NCI-H2196 treated with DMSO at 0.1 percent for 48 hours (cell line): Measurements from ENCODE around the gene IGFBP1.
A peak's percentile ranks its signal among the peaks of the same experiment; 100 is the strongest.
"Not testable (repeated sequence)": the region's sequence is repeated elsewhere in the genome, so short reads cannot be mapped to it uniquely, and the experiment has no call there.

Source experiments
- DNase-seq: peaks from one replicate; lab custom pipeline; 2025; ENCODE audit not compliant: unreplicated experiment; lab: John Stamatoyannopoulos, UW

Gene IGFBP1

DNA sequence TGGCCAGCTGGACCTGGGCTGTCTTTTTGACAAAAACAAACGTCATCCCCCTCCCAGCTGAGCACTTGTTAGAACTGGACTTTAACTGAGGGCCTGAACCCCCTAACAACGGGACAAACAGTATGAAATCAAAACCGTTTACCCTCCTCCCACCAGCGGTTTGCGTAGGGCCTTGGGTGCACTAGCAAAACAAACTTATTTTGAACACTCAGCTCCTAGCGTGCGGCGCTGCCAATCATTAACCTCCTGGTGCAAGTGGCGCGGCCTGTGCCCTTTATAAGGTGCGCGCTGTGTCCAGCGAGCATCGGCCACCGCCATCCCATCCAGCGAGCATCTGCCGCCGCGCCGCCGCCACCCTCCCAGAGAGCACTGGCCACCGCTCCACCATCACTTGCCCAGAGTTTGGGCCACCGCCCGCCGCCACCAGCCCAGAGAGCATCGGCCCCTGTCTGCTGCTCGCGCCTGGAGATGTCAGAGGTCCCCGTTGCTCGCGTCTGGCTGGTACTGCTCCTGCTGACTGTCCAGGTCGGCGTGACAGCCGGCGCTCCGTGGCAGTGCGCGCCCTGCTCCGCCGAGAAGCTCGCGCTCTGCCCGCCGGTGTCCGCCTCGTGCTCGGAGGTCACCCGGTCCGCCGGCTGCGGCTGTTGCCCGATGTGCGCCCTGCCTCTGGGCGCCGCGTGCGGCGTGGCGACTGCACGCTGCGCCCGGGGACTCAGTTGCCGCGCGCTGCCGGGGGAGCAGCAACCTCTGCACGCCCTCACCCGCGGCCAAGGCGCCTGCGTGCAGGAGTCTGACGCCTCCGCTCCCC lies at the start of gene IGFBP1:
TSS of gene IGFBP1 (plus strand) at position 304 of the 808 bp plus-strand sequence. CDS start at position 469, 165 bp downstream.
- DNase-seq = no peak

DNA sequence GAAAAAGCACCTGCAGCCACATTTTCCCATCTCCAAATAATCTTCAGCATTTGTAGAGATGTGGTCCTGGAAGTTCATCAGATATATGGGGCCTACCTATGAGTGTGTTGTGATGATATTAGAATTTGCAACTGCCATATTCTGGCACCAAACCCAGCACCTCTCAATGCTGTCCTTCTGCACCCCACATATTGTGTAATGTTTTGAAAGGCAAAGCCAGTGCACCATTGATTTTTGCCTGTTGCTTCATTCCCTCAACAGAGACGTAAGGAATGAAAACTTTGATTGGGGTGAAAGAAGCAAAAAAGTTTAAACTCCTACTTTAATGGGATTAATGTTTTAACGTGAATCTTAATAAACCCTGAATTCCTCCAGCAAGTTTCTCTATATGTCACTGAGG lies 49.4 kb upstream of the IGFBP1 start:
- DNase-seq = not testable (repeated sequence)

DNA sequence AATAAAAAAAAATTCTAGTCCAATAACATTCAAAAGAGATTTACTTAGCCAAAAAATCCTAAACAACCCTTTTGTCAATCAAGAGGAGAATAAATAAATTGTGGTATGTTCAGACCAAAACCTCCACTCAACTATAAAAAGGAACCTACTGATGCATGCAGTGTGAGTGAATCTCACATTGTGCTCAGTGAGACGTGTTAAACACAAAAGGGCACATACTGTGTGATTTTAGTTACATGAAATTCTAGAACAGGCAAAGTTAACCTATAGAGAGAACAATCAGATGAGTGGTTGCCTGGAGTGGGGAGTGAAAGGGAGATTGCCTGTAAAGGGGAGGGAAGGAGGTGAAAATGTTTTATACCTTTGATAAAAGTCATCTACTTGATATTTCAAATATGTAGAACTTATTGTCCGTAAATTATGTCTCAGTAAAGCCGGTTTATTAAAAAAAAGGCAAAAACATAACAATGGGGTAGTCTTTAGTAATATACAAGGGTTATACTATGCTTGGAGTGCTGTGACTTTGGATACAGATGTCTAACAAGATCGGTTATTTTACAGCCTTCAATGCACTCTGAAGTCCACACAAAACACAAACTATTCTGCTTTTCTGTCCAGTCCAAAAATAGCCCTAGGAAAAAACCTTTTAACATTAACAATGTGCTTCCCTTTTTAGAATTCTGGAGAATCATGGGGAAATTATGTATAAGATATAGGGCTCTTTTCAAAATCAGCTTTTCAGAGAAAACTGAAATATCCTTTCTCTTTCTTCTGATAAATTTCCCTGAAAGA lies 46.2 kb upstream of the IGFBP1 start:
- DNase-seq = not testable (repeated sequence)

DNA sequence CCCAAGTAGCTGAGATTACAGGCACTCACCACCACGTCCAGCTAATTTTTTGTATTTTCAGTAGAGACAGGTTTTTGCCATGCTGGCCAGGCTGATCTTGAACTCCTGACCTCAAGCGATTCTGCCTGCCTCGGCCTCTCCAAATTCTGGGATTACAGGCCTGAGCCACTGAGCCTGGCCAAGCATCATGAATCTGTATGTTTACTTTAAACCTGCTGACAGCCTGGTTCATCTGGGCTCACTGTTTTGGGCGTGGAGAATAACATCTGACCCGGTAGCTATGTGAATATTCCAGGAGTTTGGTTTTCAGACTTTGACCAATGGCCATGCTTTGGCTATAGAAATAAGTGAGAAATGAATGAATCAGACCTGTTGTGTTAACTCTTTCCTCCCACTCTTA lies 41.8 kb upstream of the IGFBP1 start:
- DNase-seq = not testable (repeated sequence)

DNA sequence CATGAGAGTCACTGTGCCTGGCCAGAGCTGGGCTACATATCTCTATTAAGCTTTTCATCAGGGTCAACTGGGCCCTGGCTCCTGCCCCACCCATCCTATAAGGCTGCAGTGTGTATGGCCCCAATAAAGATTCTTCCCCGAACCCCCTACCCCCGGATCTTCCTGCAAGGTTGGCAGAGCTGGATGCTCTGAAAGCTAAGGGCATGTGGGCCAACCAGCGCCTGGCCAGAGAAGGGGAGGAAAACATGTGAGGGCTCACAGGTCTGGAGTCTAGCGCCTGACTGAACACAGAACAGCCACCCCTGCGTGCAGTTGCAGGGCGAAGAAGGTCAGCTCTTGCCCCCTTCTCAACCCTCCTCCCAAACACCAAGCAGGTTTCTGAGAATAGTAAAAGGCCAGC lies 39.6 kb upstream of the IGFBP1 start:
- not testable (repeated sequence) for DNase-seq

DNA sequence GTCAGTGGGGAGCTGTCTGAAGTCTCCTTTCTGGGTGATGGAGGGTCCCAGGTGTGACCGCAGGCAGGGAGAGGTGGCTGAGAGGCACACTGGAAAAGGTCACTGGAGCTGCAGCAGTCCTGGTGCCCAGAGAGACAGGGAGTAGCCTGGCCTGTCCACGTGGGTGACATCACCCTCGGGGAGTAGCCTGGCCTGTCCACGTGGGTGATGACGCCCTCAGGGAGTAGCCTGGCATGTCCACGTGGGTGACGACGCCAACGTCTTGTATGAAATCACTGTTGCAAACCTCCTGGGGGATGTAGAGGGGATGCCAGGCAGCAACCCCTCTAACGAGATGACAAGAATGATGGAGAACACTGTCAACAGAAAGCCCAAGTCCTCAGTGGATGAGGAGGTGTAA lies 35.3 kb upstream of the IGFBP1 start:
- not testable (repeated sequence) for DNase-seq

- not testable (repeated sequence) for DNase-seq
Observed at GRCh38 chr7:45853491-45853890, 34.8 kb upstream of the IGFBP1 start.

GRCh38 chr7:45855680-45856079 lies 32.6 kb upstream of the IGFBP1 start:
- DNase-seq = peak; percentile 19

DNA sequence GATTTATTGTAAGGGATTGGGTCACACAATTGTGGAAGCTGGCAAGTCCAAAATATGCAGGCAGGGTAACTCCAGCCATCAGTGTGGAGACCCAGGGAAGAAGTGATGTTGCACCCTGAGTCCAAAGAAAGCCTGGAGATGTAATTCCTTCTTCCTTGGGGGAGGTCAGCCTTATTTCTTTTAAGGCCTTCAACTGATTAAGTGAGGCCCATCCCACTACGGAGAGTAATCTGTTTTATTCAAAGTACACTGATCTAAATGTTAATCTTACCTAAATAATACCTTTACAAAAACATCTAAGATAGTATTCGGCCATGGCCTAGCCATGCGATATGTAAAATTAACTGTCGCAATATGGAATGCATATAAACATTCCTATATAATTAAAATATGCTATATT lies 31.4 kb upstream of the IGFBP1 start:
- DNase-seq = not testable (repeated sequence)

- DNase-seq = no peak
Observed at GRCh38 chr7:45863715-45864114, 24.6 kb upstream of the IGFBP1 start.

DNA sequence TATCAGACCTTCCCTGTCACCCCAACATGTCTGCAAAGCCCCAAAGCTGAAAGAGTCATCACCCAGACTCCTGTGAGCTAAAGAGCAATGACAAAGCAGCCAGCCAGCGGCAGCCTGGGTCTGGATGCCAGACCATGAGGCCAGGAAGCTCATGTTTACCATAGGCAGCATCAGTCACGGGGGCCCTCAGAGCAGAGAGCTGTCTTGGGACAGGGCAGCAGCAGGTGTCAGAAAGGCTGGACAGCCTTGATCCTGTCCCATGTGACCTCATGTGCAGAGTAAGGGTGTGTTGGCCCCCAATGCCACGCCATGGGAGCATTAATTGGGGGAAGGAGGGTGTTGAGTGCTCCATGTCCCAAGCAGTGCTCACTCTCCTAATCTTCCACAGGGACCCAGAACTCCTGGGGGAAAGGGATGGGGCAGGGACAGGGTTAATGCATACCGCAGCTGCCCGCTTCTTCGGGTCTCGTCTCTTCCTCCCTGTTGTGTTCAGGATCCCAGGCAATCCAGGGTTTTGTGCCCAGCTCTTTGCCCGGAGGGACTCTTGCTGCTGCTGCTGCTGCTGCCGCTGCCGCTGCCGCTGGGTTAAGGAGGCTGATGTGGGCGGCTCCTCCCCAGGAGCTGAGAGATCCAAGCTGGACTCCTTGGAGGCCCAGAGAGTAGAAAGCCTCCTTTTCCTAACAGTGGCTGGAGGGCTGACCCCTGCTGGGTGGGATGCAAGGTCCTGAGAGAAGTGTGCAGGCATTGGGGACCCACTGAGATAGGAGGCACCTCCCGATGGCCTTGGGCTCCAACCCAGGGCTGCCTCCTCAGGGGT lies 22.5 kb upstream of the IGFBP1 start:
- no peak for DNase-seq

DNA sequence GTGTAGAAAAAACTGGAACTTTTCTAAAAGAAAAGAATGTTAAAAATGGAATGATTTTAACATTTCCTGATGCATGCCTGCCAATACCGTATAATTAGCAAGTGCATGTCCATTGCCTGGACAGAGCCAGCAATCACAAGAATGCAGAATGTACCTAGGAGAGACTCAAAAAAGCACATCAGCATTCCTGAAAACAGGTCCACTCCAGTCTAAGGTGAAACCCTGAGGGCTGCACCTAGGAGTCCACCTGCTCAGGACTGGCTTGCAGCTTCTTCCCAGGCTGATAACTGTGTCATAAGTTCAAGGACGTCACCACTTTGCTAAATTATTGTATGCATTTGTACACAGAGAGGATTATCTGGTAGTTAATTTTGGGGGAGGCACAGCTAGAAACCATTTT lies 20.8 kb upstream of the IGFBP1 start:
- DNase-seq = no peak

GRCh38 chr7:45869426-45869825 lies 18.9 kb upstream of the IGFBP1 start:
- DNase-seq = no peak

DNA sequence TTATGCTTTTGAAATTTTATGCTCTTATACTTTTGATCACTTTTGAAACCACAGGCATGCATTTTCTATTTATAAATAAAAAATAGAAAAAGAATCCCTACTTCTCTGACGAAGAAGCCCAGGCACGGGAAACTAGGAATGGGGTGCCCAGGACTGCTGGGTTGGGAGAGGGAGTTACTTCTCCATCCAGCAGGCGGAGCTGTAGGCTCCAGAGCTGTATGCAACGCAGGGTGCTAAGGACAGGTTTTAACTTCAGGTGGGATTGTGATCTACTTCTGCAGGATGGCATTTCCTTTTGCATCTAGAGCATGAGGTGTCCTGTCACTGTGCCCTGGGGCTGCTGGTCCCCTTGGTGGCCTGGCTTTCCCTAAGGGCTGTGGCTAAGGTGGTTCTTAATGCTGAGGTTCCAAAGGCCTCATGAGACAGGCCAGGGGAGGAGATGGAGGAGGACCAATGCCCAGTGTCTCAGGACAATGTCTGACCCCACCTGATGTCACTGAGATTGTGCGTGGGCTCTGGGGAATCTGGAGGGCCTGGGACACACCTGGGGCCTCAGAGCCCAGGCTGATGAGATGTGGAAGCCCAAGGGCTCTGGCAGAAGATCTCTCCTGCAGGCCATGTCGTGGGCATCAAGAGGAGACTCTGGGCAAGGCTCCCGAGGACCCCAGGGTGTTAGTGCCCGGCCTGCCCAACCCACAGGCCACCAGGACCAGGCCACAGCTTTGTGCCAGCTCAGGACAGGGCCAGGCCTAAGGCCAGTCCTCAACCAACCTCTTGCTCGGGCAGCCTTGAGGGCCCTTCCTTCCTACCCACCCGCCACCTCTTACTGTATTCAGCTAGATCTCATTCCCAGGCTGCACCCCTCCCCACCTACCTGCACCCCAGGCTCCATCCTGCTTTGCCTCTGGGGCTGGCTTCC lies 15.9 kb upstream of the IGFBP1 start:
- no peak for DNase-seq

DNA sequence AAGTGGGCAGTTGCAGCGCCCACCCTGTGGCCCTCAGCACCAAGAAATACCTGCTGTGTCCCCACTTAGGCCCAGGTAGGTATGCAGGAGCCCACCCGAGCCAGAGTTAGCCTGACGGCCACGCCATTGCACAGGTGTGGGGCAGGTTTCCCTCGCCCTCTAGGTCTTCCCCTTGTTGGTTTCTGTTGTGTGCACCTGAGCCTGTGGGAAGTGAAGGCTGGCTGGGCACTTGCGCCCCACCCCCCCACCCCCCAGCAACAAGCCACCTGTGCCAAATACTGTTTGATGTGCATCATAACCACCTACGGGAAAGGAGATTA lies 15.3 kb upstream of the IGFBP1 start, which contains the start of gene CCDC201:
TSS of gene CCDC201 (minus strand) at position 48 of the 320 bp plus-strand sequence. CDS start 75 bp downstream, outside the sequence.
- no peak for DNase-seq

DNA sequence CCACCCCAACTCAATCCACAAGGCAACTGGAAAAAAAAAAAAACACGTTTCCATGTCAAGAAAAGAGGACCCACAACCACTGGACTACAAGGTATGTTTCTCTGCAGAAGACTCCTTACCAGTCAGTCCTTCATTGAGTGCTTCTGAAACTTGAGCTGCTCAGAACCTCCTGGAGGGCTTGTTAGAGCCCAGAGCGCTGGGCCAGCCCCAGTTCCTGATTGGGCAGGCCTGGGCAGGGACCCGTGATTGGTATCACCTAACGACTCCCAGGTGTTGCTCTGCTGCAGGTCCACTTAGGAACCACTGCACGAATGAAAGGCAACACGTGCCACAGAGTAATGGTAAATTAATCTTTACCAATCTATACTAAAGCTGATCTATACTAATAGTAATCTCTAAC lies 14.9 kb upstream of the IGFBP1 start:
- DNase-seq = no peak

GRCh38 chr7:45874408-45875131 lies 13.7 kb upstream of the IGFBP1 start:
- DNase-seq = no peak

GRCh38 chr7:45876519-45876918 lies 11.8 kb upstream of the IGFBP1 start:
- no peak for DNase-seq

DNA sequence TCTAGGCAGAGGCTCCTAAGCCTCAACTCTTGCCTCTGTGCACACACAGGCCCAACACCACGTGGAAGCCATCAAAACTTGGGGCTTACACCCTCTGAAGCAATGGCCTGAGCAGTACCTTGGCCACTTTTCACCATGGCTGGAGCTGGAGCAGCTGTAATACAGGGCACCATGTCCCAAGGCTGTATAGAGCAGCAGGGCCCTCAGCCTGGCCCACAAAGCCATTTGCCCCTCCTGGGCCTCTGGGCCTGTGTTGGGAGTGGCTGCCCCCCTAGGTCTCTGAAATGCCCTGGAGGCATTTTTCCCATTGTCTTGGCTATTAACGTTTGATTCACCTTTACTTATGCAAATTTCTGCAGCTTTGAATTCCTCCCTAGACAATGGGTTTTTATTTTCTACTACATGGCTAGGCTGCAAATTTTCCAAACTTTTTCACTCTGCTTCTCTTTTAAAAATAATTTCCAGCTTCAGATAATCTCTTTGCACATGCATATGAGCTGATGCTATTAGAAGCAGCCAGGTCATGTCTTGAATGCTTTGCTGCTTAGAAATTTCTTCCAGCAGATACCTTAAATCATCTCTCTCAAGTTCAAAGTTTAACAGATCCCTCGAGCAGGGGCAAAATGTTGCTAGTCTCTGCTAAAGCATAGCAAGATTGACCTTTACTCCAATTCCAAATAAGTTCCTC lies 9.7 kb upstream of the IGFBP1 start:
- DNase-seq = no peak
